DMS153 treated with DMSO at 0.1 percent for 48 hours (cell line): ENCODE measurements around the gene PPM1M.

Source experiments
- DNase-seq: peaks from one replicate; lab custom pipeline; 2025; ENCODE audit not compliant: unreplicated experiment; lab: John Stamatoyannopoulos, UW

Gene PPM1M, protein sequence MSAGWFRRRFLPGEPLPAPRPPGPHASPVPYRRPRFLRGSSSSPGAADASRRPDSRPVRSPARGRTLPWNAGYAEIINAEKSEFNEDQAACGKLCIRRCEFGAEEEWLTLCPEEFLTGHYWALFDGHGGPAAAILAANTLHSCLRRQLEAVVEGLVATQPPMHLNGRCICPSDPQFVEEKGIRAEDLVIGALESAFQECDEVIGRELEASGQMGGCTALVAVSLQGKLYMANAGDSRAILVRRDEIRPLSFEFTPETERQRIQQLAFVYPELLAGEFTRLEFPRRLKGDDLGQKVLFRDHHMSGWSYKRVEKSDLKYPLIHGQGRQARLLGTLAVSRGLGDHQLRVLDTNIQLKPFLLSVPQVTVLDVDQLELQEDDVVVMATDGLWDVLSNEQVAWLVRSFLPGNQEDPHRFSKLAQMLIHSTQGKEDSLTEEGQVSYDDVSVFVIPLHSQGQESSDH

DNA sequence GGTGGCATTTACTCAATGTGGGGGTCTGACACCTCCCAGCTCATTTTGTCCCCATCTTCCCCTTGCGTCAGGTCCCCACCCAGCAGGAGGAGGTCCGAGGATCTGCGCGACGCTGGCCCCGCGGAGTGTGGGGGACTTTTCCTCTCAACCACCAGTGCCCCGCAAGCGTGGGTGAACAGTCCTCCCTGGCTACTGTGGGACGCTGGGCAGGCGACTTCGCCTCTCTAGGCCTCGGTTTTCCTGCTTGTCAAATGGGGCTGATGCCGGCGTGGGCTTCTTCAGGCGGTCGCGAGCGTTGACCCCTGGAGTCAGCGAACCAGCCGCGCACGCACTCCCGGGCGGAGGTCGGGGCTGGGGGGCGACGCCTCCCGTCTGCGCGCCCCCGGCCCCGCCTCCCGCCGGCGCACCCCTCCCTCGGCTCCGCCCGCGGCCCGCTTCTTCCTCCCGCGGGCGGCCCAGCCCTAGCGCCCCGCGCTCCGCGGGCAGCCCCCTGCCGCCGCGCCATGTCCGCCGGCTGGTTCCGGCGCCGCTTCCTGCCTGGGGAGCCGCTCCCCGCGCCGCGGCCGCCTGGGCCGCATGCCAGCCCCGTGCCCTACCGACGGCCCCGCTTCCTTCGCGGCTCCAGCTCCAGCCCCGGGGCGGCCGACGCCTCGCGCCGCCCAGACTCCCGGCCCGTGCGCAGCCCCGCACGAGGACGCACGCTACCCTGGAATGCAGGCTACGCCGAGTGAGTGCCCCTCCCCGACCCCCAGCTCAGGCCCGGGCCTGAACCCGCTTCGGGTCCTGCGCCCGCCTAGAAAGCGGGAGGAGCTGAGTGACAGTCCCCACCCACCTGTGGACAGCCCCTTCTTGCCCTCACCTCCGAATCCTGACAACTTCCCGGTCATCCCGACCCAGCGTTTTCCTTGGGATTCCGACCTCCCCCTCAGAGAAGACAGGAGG, at the start of gene PPM1M:
PPM1M (plus strand) TSS at position 438 of the 942 bp plus-strand sequence; CDS start at position 504, 66 bp downstream.
- DNase-seq = no peak

DNA sequence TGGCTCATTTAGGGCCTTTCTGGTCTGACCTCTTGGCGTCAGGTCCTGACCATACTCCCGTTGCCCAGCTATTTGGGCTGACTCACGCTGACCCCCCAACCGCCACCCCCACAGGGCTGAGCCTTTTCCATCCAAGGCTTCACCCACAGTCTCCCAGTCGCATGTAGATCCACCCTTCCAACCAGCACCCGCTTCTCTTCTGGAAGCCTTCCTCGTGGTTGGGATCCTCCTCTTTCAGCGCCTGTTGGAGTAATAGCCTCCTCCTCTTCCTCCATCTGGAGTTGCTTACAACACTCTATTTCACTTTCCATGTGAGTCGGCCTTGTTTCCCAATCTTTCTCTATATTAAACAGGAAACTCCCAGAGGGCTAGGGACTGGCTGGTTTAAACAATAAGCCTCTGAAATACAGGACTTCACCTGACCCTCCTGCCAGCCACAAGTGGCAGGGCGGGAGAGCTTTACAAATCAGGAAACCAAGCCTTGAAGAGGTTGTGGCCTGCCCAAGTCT, 49.7 kb upstream of the PPM1M start:
- no peak for DNase-seq

DNA sequence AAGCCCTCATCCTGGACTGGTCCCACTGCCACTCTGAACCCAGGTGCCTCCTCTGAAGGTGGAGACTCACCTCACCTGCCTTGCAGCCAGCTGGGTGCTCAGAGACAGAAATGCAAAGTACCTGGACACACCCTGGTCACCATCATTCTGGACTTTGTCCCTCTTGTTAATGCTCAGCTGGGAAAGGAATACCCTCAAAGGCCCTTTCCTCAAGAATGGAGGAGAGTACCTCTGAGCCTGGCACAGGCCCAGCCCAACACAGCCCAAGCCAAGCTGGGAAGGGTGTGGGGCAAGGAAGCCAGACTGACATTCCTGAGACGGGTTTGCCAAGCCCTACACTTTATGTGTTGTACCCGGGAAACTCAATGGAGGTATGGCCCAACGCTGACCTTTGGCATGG, 48.6 kb upstream of the PPM1M start:
- no peak for DNase-seq

DNA sequence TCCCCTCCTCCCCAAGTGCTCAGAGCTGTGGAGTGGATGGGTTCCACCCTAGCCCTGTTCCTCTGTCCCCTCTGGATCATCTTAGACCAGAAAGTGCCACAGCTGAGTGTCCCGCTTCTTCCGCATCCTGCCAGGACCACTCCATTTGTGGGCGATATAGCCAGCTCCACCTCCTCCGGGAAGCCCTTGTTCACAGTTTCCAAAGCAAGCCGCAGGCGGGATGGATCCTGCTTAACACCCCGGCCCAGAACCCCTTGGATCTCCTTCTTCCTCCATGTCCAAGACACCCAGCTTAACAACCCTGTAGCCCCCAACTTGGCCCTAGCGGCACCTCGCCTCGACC, 48.1 kb upstream of the PPM1M start:
- no peak for DNase-seq

DNA sequence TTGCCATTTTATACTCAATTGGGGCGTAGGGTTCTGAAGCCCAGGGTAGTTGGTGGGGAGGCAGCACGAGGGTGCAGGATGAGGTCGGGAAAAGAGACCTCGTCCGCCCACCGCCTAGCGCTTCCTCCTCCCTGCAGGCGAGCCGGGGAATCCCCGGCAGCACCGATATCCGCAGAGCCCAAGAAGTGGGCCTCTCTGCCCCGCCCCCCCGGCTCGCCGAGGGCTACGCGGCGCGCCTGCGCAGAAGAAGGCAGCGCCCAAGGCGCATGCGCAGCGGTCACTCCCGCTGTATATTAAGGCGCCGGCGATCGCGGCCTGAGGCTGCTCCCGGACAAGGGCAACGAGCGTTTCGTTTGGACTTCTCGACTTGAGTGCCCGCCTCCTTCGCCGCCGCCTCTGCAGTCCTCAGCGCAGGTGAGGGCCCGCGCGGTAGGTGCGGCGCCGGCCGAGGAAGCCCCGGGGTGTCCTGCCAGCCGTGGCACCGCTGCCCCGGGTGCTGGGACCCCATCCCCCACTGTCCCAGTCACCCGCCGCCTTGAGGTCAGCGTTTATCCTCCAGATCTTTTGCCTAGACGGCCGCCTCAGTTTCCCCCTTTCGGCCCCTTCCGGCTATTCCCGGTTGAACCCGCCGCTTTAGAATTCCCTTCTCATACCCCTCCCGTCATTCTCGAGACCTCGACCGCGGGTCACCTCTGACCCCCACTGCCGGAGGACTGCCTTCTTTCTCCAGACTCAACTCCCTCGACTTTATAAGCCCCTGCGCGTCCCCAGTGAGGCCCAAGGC, 47.5 kb upstream of the PPM1M start, which contains the start of gene ALAS1:
ALAS1 (plus strand) TSS at position 319 of the 784 bp plus-strand sequence. CDS start 1,082 bp downstream, outside the sequence.
- DNase-seq = peak; percentile 51

DNA sequence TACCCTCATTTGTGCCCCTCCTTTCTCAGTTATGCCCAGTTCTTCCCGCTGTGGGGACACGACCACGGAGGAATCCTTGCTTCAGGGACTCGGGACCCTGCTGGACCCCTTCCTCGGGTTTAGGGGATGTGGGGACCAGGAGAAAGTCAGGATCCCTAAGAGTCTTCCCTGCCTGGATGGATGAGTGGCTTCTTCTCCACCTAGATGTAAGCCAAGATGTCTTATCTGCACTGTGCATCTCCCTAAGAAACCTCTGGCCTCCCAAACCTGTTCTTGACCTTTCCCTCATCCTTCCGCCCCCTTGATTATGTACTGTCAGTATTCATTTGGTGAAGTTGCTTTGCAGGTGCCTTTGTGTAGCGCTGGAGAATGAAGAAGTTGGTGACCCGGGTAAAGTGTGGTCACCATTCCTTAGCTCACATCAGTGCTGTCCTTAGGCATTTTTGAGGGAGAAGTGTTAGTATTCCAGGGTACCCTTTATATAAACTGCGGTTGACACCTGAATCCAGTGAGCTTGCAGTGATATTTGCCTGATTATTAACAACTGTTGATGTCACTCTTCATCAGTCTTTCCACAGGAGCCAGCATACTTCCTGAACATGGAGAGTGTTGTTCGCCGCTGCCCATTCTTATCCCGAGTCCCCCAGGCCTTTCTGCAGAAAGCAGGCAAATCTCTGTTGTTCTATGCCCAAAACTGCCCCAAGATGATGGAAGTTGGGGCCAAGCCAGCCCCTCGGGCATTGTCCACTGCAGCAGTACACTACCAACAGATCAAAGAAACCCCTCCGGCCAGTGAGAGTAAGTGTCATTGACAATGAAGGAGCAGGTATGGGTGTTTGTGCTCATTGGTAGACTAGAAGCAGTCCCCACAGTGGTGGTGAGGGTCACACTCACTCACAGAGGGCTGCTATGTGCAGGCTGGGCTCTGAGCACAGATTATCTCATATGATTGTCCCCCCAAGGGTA, 46.6 kb upstream of the PPM1M start:
- DNase-seq = no peak

DNA sequence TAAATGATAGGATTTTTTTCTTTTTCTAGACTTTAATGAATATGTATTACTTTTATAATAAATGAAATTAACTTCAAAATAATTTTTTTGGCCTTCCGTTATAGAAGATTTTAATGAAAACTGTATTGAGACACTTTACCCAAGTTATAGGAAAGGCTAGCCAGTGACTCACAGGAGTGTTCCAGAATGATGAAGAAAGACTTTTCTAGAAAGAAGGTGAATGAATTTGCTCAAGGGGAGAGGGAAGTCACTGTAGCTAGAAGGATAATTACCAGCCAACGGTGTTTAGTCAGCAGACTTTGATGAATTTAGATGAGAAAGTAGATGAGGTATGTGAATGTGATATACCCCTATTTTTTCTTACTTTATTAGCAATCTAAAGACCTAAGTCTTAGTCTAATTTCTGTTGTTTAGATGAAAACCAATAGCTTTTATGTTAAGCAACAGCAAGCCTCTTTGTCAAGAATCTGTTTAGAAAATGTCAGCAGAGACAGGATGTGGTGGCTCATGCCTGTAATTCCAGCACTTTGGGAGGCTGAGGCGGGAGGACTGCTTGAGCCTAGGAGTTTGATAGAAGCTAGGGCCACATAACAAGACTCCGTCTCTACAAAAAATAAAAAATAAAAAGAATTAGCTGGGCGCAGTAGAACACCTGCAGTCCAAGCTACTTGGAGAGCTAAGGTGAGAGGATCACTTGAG, 44.4 kb upstream of the PPM1M start:
- no peak for DNase-seq

DNA sequence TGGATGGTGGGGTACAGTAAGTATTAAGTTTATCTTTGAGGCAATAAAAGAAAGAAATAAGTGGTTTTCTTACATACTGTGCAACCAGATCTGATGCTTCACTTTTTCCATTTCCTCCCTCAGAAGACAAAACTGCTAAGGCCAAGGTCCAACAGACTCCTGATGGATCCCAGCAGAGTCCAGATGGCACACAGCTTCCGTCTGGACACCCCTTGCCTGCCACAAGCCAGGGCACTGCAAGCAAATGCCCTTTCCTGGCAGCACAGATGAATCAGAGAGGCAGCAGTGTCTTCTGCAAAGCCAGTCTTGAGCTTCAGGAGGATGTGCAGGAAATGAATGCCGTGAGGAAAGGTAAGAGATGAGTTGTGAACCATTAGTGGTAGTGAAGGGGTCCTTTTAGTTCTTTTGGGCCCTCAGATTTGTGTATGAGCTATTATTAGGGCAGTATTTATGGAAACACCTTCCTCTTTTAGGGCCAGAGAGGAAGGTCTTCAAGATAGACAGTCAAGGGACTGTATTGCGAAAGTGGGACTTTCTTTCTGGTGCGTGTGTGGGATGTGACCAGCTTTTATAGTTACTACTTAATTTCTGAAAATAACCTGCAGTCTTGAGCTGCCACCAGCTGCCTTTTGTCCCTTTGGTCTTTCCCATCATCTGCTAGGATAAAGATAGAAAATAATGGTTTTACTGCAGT, 43.0 kb upstream of the PPM1M start:
- no peak for DNase-seq

DNA sequence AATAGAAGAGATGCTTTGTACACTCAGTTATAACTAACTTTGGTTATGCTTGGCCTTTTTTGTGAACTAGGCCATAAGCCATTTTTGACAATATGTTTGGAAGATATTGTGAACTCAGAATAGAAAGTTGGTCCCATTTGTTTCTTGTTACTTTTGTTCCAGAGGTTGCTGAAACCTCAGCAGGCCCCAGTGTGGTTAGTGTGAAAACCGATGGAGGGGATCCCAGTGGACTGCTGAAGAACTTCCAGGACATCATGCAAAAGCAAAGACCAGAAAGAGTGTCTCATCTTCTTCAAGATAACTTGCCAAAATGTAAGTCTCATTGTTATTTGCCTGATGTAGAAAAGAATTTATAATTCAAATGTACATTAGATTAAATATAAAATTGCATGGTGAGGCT, 41.9 kb upstream of the PPM1M start:
- no peak for DNase-seq

DNA sequence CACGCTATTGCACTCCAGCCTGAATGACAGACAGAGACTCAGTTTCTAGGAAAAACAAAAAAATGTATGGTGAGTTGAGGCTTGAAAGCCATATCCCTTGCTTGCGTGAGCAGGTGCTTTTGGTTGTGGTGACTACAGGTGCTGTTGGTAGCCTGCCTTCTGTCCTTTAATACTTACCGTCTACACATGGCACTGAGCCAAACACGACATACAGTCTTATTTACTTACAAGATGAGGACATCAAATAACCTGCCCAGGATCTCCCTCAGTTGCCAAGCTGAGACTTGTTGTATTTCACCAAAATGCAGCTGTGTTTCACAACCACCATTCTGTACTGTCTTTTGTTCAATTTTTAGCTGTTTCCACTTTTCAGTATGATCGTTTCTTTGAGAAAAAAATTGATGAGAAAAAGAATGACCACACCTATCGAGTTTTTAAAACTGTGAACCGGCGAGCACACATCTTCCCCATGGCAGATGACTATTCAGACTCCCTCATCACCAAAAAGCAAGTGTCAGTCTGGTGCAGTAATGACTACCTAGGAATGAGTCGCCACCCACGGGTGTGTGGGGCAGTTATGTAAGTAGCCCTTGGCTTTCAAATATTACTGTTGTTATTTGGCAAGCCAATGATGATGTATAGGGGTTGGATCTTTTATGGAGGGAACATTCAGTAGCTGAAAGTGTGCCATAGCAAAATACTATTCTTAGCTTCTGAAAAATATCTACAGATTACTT, 41.1 kb upstream of the PPM1M start:
- peak; percentile 53 for DNase-seq

DNA sequence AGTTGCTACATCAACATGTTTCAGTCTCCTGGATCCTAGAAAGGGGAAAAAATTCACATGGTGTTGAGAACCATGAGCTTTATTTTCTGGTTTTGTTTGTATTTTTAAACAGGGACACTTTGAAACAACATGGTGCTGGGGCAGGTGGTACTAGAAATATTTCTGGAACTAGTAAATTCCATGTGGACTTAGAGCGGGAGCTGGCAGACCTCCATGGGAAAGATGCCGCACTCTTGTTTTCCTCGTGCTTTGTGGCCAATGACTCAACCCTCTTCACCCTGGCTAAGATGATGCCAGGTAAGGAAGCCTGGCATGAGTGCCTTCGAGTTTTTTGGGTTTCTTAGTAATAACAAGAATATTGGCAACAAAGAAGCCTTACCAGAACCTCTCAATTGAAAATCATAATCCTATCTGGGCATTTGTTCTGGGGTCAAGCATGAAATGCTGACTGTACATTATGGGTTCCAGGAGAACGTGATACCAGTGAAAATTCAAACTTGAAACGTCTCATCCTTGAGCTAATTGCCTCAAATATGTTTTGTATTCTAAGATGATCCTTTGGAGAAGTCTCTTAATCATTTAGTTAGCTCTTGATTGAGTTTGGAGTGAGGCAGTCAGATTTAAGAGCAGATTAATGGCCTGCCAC, 39.7 kb upstream of the PPM1M start:
- no peak for DNase-seq

DNA sequence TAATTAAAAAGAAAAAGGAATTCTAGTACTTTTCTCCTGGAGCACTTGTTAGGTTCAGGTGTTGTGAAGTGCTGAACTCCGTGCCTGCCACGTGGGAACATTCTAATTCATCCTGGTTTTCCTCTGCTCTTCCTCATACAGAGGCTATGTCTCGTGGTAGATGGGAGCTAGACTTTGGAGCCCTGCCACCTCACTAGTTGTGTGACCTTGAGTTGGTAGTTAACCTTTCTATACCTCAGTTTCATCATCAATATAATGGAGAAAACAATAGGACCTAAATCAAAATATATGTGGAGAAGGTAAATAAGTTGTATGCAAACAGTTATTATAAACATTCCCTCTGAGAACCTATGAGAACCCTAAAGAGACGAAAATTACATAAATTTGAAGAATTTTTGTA, 37.0 kb upstream of the PPM1M start:
- DNase-seq = no peak

DNA sequence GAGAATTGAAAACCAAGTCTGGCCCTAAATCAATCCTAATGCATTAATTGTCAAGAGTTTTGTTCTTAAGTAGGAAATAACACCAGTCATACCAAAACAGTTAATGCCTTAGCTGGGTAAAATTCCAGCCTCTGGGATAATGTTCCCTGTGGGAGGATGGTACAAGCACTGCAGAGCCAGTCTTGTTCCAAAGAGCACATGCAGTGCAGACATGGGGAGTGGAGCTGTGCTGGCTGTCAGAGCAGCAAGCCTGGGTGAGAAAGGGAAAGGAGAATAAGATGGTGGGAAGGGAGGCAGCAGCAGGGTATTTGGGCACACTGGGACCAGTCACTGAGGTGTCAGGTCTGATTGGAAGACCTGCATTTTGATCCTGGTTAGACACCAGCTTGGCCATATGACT, 35.5 kb upstream of the PPM1M start:
- DNase-seq = no peak

DNA sequence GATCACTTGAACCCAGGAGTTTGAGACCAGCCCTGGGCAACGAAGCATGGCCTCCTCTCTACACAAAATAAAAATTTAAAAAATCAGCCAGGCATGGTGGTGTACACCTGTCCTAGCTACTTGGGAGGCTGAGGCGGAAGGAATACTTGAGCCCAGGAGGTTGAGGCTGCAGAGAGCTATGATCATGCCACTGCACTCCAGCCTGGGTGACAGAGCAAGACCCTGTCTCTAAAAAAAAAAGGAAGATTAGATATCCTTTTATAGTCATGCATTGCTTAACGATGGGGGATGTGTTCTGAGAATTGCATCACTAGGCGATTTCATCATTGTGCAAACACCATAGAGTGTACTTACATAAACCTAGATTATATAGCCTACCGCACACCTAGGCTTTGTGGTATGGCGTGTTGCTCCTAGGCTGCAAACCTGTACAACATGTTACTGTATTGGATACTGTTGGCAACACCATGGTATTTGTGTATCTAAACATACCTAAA, 35.0 kb upstream of the PPM1M start:
- no peak for DNase-seq

DNA sequence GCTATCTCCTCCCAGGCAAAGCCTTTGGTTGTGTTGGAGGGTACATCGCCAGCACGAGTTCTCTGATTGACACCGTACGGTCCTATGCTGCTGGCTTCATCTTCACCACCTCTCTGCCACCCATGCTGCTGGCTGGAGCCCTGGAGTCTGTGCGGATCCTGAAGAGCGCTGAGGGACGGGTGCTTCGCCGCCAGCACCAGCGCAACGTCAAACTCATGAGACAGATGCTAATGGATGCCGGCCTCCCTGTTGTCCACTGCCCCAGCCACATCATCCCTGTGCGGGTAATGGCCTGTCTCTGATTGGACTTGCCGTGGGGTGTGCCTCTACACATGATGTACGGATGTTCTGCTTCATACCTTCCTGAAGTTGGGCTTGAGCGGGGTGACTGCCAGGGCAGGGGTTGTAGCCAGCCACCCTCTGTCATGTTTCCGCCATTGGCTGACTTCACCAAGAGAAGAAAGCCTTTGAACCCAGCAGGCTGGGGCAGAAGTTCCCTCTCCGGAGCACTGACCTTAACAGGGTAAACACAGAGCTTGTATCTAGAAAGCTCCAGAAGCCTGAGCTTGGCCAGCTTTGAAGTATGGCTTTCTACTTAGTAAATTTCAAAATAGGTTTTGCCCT, 34.2 kb upstream of the PPM1M start:
- no peak for DNase-seq

DNA sequence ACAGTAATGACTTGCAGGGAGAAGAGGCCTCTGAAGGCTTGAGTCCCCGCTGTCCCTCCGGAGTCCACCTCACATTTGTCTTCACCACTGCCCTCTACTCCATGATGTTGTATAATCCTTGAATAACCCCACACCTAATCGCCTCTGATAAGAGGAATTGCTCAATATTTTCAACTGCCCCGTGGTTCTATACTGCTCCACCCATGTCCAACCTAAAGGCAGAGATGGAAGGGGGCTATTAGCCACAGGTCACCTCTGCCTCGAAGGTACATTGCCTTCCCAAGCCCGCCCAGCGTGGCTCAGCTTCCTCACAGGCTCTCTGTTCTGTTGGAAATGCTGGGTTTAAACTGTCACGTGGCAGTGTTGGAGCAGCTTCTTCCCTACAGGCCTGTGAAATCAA, 32.6 kb upstream of the PPM1M start:
- DNase-seq = no peak

DNA sequence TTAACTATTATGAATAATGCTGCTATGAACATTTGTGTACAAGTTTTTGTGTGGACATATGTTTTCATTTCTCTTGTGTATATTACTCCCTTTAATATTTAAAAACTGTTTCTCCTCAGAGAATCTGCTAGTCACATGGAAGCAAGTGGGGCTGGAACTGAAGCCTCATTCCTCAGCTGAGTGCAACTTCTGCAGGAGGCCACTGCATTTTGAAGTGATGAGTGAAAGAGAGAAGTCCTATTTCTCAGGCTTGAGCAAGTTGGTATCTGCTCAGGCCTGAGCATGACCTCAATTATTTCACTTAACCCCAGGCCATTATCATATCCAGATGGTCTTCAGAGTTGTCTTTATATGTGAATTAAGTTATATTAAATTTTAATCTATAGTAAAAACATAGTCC, 31.7 kb upstream of the PPM1M start:
- no peak for DNase-seq
